ENCODE data around the gene TIFAB. TPM values are rescaled to one million over a fixed set of nuclear protein-coding genes. Genes with fewer than 3 reads are reported as not detected.
A peak's percentile ranks its signal among the peaks of the same experiment; 100 is the strongest.

TIFAB gene
- total and polyA plus RNA-seq, 7 donors = 0.46 to 1.4 TPM; not detected in 5

DNA sequence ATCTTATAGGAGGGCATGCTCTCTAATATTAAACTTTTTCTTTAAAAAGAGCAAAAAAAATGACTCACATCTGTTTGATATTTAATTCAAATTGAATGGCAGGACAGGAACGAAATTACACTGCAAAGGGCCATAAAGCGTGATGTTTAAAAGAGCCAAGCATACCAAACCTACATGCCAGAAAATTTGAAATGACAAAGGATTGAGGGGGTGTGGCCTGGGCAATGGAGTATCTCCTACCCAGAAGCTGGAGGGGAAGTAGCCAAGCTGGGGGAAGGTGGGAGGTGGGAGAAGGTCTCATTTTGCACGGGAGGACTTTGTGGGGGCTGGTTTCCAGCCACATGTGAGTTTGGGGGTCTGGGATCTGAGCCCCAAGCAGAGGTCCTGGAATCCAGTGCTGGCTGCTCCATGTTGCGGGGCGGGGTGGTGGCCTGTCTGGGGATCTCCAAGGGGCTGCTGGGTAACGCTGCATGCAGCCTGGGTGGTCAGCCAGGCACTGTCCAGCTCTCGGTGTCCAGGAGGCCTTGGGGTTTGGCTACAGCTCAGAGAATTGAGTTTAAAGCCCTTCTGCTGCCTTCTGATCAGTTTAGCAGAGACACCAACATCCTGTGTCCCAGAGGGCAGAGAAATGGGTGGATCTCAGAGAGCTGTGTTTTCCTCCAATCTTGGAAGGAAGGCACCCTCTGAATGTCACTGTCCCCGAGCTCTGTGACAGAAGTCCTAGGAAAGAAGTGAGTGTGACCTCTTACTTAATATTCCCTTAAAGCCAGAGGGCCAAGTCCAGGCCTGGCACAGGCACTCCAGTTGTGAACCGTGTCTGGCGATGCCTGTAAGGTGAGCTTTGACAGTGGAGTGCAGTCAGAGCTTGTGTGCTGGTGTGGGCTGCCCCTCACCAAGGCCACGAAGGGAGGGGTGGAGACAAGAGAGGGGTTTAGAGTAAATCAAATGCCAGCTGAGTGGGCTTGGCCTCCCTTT lies 12.6 kb downstream of the TIFAB start:
- Histone ChIP-seq H3K36me3 (no peaks in the 10 kb centered on the region), H3K27ac (no peak overlapping the region), H3K4me1 (peaks cover 0 to 38% (median 29%) of the 10 kb centered on the region in 4 donors), H3K4me3 (no peak overlapping the region), H3K9me3 (no peaks in the 10 kb centered on the region), H3K27me3 (no peaks in the 10 kb centered on the region)
- TF ChIP-seq POLR2A (IDR thresholded peaks at IDR 0.05) (no peak), EP300 (IDR thresholded peaks at IDR 0.05) (no peak), POLR2AphosphoS5 (IDR thresholded peaks at IDR 0.05) (no peak)
- TF ChIP-seq, protein P1, sequence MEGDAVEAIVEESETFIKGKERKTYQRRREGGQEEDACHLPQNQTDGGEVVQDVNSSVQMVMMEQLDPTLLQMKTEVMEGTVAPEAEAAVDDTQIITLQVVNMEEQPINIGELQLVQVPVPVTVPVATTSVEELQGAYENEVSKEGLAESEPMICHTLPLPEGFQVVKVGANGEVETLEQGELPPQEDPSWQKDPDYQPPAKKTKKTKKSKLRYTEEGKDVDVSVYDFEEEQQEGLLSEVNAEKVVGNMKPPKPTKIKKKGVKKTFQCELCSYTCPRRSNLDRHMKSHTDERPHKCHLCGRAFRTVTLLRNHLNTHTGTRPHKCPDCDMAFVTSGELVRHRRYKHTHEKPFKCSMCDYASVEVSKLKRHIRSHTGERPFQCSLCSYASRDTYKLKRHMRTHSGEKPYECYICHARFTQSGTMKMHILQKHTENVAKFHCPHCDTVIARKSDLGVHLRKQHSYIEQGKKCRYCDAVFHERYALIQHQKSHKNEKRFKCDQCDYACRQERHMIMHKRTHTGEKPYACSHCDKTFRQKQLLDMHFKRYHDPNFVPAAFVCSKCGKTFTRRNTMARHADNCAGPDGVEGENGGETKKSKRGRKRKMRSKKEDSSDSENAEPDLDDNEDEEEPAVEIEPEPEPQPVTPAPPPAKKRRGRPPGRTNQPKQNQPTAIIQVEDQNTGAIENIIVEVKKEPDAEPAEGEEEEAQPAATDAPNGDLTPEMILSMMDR (IDR thresholded peaks at IDR 0.05) = no peak
- 75 to 78% methylated on average over 11 of the region's 11 CpGs for WGBS, 2 donors
- intact Hi-C loops (cut with DNase I) = no loop called here
- peak; percentile 35 for DNase-seq

DNA sequence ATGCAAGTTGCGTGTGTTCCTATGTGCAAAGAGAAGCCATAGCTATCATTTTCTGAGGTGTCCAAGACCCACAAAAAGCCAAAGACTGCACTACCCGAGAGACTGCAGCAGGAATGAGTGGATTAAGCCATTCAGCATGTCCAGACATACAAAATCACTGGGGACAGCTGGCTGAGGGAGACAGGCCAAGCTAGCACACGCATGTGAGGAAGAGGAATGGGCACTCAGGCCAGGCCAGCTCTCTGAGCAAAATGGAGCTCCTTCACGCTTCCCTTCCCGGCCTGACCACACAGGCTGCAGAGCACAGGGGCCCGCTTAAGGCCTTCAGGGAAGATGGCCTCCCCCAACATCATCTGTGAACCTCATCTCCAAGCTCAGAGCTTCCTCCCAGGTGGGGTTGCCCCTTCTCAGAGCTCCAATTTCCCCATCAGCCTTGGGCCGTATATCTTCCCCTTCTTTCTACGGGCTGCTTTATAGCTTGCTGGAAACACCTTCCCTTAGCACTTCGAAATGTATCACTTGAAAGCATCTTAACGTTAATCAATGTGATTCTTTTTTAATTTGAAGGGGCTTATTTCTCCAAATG lies 13.4 kb downstream of the TIFAB start:
- no peak for DNase-seq
- Histone ChIP-seq H3K36me3 (no peaks in the 10 kb centered on the region), H3K9me3 (no peaks in the 10 kb centered on the region), H3K27me3 (no peaks in the 10 kb centered on the region), H3K27ac (peak overlapping the region in 2 of 4 donors; percentile 58 to 65), H3K4me1 (peaks cover 0 to 41% (median 31%) of the 10 kb centered on the region in 4 donors), H3K4me3 (no peak overlapping the region)
- whole genome bisulfite sequencing, 2 donors = 70 to 85% methylated on average over 10 of the region's 10 CpGs
- TF ChIP-seq POLR2A (IDR thresholded peaks at IDR 0.05) (no peak), POLR2AphosphoS5 (IDR thresholded peaks at IDR 0.05) (no peak)
- TF ChIP-seq, protein P1 (IDR thresholded peaks at IDR 0.05) = no peak
- intact Hi-C loops (cut with DNase I) = no loop called here

DNA sequence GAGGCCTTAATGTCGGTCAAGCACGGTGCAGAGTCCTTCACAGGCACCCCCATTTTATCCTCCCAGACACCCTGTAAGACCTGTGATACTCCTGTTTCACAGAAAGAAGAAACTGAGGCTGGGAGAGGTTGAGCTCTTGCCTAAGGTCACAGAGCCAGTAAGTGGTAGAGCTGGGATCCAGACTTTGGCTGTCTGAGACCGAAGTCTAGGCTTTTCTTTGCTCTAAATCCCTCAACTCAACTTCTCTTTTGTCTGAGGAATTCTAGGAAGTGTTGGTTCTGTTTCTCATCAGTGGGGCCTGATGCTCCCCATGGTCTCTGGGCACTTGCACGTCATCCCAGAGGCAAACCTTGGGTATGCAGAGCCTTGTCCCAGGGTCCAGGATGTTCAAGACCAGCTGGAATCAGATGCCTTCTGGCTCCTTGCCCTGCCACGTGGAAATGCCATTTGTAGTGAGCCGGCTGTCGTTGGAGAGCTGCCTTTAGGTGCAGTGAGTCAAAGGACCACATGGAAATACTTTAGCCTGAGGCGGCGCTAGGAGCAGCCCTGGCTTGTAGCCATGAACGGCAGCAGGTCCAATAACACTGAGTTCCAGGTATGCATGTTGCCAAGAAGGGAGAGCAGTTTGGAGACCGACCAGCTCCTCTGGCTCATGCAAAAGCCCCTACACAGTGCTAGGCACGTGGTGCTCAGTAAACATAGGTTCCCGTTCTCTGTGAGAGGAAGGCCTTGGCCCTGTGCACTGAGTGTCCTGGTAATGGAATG lies 14.2 kb downstream of the TIFAB start:
- Histone ChIP-seq H3K4me3 (no peak overlapping the region), H3K27me3 (no peaks in the 10 kb centered on the region), H3K9me3 (no peaks in the 10 kb centered on the region), H3K36me3 (no peaks in the 10 kb centered on the region), H3K27ac (peak overlapping the region in 3 of 4 donors; percentile 32 to 65 (median 58)), H3K4me1 (peaks cover 0 to 34% (median 28%) of the 10 kb centered on the region in 4 donors)
- 48 to 68% methylated on average over 13 of the region's 13 CpGs for WGBS, 2 donors
- peak; percentile 90 for DNase-seq
- TF ChIP-seq EP300 (IDR thresholded peaks at IDR 0.05) (no peak), POLR2AphosphoS5 (IDR thresholded peaks at IDR 0.05) (peak in 2 of 4 donors; percentile 51 to 53)
- TF ChIP-seq, protein P1 (IDR thresholded peaks at IDR 0.05) = no peak
- intact Hi-C loops (cut with DNase I) = no loop called here

DNA sequence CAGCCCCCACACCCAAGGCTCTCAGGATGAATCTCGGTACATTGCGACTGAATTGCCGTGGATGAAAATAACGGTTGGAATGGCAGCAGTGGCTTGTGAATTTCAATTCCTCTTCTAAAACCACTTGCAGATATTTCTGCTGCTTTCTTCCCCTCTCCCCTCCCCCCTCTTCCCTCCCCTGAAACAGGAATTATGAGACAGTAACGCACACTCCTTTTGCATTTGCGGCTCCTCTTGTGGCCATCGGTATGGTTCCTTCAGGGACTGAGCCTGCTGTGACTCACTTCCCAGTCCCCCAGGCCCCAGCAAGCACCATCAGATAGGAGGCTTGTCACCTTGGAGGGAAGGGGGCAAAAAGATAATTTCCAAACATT lies 14.7 kb downstream of the TIFAB start:
- Histone ChIP-seq H3K9me3 (no peaks in the 10 kb centered on the region), H3K27me3 (no peaks in the 10 kb centered on the region), H3K27ac (peak overlapping the region in 3 of 4 donors; percentile 32 to 65 (median 58)), H3K4me1 (peaks cover 0 to 32% (median 26%) of the 10 kb centered on the region in 4 donors), H3K36me3 (no peaks in the 10 kb centered on the region), H3K4me3 (no peak overlapping the region)
- intact Hi-C loops (cut with DNase I) = no loop called here
- TF ChIP-seq, protein P1 (IDR thresholded peaks at IDR 0.05) = no peak
- TF ChIP-seq POLR2A (IDR thresholded peaks at IDR 0.05) = no peak
- TF ChIP-seq EP300 (IDR thresholded peaks at IDR 0.05) = no peak
- no peak for TF ChIP-seq POLR2AphosphoS5 (IDR thresholded peaks at IDR 0.05)
- no peak for DNase-seq
- 51 to 88% methylated on average over 7 of the region's 7 CpGs for WGBS, 2 donors

Data from sigmoid colon (tissue), 7 donors.